Stimulated activated CD8-positive, alpha-beta memory T cell treated with anti-CD3 and anti-CD28 coated beads, Interleukin-2, amount 100 ng/mL, for 48 hours (primary cell): ENCODE measurements around the gene AK8.

ENCODE experiments used
- DNase-seq, 2 donors: peaks; one replicate each; pipeline ENCODE4 v3.0.0-alpha.2; 2020; ENCODE audit warnings: low read depth in 2 of 2

The AK8 gene

GRCh38 chr9:132798817-132799790 lies 79.0 kb downstream of the AK8 start:
- no peak for DNase-seq

GRCh38 chr9:132797861-132798659 lies 80.0 kb downstream of the AK8 start:
- no peak for DNase-seq

- no peak for DNase-seq
These were observed 82.4 kb downstream of the AK8 start for GRCh38 chr9:132795511-132796303.

DNA sequence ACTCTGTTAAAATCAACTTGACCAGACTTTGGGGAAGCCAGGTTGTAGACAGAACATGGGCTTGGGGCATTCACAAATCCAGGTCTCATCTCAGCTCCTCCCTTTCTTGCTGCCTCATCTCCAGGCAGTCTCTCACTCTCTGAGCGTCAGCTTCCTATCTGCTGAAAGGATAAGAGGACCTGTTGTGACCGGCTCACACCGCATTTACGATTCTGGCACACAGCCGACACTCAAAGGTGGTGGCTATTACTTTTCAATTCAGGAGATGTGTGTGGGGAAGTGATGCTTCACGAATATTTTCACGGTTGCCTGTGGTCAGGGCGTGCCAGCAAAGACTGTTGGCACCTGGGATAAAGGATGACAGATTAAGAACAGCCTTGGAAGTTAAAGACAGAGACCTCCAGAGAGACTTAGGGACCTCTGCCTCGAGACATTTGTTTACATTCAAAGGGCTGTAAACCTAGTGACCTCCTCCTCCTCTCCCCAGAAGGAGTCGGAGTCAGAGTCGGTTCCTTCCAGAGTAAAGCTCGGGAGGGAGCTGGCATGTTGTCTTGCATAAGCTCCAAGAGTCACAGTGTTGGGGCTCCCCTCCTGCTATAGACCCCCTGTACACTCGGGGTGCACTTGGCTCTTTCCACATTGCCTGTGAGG lies 83.2 kb downstream of the AK8 start:
- no peak for DNase-seq

DNA sequence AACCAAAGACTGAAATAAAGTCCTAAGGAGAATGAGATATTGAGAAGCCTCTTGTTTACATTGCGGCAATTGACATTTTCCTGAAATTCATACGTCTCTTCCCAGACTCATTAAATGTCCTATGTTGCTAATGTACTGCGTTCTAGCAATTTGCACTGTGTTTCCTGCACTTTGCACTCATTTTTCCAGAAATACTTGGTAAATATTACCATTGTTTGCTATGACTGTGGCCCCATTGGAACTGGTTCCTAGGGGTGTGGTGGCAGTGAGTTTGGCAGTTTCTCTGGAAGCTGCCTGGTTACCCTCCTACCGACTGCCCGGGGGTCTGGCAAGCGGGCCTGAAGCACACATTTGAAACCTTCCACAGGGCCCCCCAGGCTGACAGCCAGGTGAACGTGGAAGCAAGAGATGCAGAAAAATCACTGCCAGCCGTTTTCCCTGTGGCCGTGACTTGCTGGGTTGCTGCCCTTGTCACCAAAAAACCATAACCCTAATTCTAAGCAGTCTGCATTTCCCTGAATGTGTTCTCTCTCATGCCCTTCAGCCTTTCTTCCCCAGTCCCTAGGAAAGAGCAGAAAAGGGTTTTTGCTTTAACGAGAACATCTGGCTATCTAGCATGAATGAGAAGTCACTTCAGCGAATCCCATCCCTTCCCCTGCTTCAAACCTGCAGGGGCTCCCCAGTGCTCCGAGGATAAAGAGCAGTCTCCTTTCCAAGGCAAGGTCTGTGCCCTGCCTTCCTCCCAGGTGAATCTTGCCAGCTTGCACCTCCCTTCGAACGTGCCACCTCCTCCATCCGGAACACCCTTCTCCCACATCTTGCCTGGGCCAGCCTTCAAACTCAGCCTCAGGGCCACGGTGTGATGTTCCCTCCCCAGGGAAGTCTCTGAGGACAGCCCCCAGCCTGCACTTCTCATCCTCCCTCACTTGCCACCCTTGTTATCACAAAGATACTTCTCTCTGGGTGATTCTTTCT lies 84.2 kb downstream of the AK8 start:
- DNase-seq, result no peak

DNA sequence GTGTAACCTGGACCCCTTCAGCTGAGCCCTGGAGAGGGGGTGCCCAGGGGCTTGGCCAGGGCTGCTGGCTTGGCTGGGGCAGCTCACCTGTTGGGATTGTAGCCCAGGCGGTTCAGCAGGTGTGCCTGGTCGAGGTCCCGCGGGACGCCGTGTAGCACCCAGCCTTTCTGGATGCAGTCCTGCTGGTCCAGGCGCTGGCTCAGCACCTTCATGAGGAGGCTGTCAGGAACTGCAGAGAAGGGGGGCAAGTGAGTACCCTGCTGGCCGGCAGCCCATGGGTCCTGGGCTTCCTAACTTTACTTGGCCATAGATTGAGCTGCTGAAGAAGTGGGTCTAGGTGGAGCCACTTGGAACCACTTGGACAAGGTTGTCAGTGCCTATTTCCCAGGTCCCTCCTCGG lies 85.5 kb downstream of the AK8 start:
- no peak for DNase-seq

GRCh38 chr9:132791699-132792240 lies 86.3 kb downstream of the AK8 start:
- DNase-seq, result no peak

DNA sequence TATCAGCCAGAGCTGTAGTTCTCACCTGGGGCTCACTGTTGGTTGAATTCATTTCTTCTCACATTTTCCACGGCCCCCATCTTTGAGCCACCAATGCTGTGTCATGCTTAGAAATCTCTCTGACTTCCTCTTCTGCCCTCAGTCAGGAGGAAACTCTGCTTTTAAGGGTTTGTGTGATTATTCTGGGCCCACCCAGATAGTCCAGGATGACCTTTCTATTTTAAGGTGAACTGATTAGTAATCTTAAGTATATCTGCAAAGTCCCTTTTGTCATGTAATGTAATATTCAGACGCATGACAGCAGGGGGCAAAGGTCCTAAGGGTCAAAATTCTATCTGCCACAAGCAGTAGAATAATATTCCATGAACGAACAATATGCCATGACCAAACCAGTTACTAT lies 88.4 kb downstream of the AK8 start:
- DNase-seq, result no peak

DNA sequence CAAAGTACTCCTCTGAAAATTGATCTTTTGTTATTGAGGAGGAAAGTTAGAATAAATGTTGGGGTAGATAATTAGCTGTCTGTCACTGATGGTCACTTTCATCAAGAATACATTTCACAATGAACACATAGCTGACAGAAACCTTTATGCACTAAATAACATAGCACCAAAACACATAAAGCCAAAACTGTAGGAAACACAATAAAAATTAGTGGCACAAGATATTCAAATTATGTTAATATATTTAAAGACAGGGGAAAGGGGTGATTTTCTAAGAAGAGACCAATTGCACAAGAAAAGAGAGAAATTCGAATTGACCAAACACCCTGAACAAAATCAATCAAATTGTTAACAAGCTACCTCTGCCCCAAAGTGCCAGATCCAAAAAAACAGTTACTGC lies 89.7 kb downstream of the AK8 start:
- DNase-seq, result no peak

- no peak for DNase-seq
These were observed 90.3 kb downstream of the AK8 start for GRCh38 chr9:132787748-132788159.

DNA sequence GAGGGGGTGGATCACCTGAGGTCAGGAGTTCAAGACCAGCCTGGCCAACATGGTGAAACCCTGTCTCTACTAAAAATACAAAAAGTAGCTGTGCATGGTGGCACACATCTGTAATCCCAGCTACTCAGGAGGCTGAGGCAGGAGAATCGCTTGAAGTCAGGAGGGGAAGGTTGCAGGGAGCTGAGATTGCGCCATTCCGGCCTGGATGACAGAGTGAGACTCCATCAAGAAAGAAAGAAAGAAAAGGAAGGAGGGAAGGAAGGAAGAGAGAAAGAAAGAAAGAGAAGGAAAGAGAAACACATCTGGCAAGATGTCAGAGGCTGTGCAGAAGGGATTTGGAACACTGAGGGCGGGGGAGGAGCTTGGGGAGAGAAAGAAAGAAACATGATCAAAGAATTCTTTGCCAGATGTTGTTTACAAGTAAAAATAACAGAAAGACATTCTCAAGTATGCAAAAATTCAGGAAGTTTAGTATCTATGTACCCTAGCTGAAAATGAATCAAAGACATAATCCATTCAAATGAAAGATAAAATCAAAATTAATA lies 93.7 kb downstream of the AK8 start:
- no peak for DNase-seq

DNA sequence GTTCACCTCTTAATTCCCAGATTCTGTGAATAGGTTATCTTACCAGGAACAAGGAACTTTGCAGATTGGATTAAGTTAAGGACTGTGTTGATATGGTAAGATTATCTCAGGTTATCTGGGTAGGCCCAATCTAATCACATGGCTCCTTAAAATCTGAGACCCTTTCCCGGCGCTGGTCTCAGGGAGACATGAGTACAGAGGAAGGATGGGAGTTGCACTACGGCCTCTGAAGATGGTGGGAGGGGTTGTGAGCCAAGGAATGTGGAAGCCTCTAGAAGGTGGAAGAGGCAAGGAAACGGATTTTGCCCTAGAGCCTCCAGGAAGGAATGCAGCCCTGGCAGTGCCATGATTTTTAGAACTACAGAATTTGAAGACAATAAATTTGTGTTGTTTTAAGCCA lies 95.1 kb downstream of the AK8 start:
- no peak for DNase-seq

DNA sequence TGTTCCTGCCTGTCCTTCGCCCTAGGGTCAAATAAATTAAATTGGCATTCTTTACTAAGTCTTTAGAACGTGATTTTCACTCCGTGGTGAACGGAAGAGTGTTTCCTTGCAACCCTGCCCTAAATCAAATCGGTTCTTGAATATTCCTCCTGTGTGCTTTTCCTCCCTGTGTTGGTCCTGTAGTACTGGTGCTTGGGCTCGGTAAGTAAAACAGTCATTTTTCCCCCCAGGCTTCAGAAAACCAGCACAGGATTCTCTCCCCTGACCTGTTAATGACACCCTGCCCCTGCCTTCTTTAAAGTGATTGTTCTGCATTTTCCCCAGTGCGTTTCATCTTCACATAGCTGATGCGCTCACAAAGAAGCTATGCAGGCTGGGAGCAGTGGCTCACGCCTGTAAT lies 96.0 kb downstream of the AK8 start:
- DNase-seq, result no peak

DNA sequence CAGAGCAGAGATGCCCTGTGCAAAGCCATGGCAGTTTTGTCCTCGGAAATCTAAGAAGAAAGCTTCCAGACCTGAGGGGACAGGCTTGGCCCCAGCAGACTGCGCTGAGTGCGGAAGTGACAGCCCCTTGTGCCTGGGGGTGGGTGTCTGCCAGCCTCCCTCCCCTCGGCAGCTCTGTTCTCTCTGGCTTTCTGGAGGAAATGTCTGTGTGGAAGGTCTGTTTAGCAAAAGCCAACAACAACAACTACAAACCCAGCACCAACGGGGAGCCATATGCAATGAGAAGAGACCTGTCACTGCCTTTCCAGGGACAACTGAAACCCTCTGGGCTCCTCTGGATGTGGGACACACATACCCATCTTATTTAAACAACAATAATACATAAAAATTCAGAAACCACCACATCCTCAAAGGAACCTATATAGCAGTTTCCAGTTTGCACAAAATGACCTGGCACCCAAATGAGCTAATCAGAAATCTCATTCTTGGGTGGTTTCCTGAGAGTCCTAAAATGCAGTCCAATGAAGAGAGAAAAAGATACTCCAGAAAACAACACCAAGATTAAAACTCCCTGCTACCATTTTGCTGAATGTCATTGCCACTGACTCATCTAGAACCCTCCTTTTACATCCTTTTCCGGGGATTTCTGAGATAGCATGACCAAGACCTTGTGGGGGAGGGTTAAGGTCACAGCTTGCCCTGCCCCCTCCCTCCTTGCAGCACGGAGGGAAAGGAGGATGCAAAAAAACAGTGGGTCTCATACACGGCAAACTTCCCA lies 97.7 kb downstream of the AK8 start:
- DNase-seq, result no peak

GRCh38 chr9:132776891-132777290 lies 101.2 kb downstream of the AK8 start:
- DNase-seq, result no peak

DNA sequence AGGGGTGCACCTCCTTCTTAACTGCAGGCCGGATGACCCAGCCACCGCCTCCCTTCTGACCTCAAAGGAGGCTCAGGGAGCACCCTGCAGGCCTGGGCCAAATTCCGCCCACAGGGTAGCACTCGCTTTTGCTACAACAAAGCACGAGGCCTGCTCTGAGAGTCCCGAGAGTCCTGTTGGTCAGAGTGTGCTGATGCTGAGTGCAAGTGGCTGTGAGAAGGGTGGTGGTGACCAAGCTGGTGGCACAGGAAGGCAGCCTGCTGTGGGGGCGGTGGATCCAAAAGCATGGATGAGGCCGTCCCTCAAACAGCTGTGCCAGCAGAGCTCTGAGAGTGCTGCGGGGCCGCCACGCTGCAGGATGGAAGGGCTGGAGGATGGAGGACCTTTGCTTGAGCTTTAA lies 101.8 kb downstream of the AK8 start:
- no peak for DNase-seq

DNA sequence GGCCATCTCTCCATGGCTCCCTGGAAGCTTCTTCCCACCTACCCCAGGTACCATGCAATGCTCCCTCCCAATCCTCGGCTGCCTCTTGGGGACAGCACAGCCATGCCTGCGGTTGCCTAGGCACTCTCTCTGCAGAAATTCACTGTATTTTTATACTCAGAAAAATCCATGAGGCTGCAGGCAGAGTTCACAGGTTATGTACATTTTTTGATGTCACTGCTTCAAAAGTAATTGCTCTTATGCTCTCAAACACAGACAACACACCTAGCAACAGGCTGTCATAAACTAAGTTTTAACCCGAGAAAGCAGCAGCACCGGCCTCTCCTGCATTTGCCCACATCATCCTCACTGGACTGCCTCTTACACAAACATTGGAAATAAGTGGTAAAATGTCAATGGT lies 102.4 kb downstream of the AK8 start:
- DNase-seq, result no peak

GRCh38 chr9:132774886-132775285 lies 103.2 kb downstream of the AK8 start:
- DNase-seq, result no peak

- DNase-seq, result no peak
These were observed 104.2 kb downstream of the AK8 start for GRCh38 chr9:132773764-132774339.
